ENCODE results near the gene CLIC4. TPM values are rescaled to one million over a fixed set of nuclear protein-coding genes. Genes with fewer than 3 reads are reported as not detected.

CLIC4 gene
- total and polyA plus RNA-seq, 9 of the 15 experiments (the other 6 are each of a cell fraction or from before 2014, with no cell fraction given) = 16.0 to 67.5 (median 38.4) TPM

DNA sequence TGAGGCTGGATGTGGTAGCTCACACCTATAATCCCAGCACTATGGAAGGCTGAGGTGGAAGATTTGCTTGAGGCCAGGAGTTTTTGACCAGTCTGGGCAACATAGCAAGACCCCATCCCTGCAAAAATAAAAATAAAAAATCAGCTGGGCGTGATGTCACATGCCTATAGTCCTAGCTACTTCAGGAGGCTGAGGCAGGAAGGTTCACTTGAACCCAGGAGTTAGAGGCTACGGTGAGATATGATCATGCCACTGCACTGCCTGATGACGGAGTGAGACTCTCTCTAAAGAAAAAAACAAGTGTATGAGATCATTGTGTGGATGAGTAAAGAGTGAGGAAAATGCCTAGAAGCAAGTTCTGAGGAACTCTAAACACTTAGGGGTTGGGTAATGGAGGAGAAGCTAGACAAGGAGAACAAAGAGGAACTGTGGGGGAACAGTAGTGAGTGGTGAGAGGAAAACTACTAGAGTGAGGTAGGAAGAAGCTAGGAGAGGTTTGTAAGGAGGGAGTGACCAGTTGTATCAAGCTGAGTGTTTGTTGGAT lies 17.0 kb downstream of the CLIC4 start (continued):
- no peak for TF ChIP-seq TAF9B (IDR thresholded peaks at IDR 0.05; ENCODE audit: partially characterized antibody)
- TF ChIP-seq SMARCC2 (IDR thresholded peaks at IDR 0.05; ENCODE audit: low read depth) = no peak
- TF ChIP-seq ZNF324 (CRISPR knock-in tag; IDR thresholded peaks at IDR 0.05) = no peak
- TF ChIP-seq ZNF212 (CRISPR knock-in tag; IDR thresholded peaks at IDR 0.05) = no peak
- TF ChIP-seq PTBP1 (IDR thresholded peaks at IDR 0.05; ENCODE audit: low read depth, low read length) = no peak
- TF ChIP-seq, protein P1, sequence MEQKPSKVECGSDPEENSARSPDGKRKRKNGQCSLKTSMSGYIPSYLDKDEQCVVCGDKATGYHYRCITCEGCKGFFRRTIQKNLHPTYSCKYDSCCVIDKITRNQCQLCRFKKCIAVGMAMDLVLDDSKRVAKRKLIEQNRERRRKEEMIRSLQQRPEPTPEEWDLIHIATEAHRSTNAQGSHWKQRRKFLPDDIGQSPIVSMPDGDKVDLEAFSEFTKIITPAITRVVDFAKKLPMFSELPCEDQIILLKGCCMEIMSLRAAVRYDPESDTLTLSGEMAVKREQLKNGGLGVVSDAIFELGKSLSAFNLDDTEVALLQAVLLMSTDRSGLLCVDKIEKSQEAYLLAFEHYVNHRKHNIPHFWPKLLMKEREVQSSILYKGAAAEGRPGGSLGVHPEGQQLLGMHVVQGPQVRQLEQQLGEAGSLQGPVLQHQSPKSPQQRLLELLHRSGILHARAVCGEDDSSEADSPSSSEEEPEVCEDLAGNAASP (IDR thresholded peaks at IDR 0.05) = no peak
- TF ChIP-seq ELF4 (CRISPR knock-in tag; IDR thresholded peaks at IDR 0.05) = peak; percentile 81
- no peak for TF ChIP-seq PHF8 (IDR thresholded peaks at IDR 0.05; ENCODE audit: borderline replicate concordance, low read length)
- no peak for TF ChIP-seq ATF1 (CRISPR knock-in tag; IDR thresholded peaks at IDR 0.05)
- peak; percentile 80 for TF ChIP-seq ATF1 (tag; IDR thresholded peaks at IDR 0.05)
- TF ChIP-seq THRAP3 (IDR thresholded peaks at IDR 0.05; ENCODE audit: borderline replicate concordance) = no peak
- peak; percentile 76 for TF ChIP-seq MTA1 (IDR thresholded peaks at IDR 0.05; ENCODE audit: borderline replicate concordance)
- no peak for TF ChIP-seq BDP1 (IDR thresholded peaks at IDR 0.05; ENCODE audit: insufficient read depth, insufficient read length)
- TF ChIP-seq, protein P2, sequence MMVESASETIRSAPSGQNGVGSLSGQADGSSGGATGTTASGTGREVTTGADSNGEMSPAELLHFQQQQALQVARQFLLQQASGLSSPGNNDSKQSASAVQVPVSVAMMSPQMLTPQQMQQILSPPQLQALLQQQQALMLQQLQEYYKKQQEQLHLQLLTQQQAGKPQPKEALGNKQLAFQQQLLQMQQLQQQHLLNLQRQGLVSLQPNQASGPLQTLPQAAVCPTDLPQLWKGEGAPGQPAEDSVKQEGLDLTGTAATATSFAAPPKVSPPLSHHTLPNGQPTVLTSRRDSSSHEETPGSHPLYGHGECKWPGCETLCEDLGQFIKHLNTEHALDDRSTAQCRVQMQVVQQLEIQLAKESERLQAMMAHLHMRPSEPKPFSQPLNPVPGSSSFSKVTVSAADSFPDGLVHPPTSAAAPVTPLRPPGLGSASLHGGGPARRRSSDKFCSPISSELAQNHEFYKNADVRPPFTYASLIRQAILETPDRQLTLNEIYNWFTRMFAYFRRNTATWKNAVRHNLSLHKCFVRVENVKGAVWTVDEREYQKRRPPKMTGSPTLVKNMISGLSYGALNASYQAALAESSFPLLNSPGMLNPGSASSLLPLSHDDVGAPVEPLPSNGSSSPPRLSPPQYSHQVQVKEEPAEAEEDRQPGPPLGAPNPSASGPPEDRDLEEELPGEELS (CRISPR knock-in tag; IDR thresholded peaks at IDR 0.05; ENCODE audit: borderline replicate concordance) = no peak
- peak; percentile 80; the same call in 1 of the 2 replicates for TF ChIP-seq SMARCA5 (IDR thresholded peaks at IDR 0.05)
- peak; percentile 75 for TF ChIP-seq HDGF (IDR thresholded peaks at IDR 0.05)
- TF ChIP-seq ZNF584 (CRISPR knock-in tag; IDR thresholded peaks at IDR 0.05; ENCODE audit: low read depth) = no peak; the same call in 1 of the 2 replicates
- no peak for TF ChIP-seq BRD9 (IDR thresholded peaks at IDR 0.05; ENCODE audit: low read depth, partially characterized antibody)
- TF ChIP-seq GABPB2 (CRISPR knock-in tag; conservative IDR thresholded peaks at IDR 0.05) = no peak
- TF ChIP-seq, protein P3, sequence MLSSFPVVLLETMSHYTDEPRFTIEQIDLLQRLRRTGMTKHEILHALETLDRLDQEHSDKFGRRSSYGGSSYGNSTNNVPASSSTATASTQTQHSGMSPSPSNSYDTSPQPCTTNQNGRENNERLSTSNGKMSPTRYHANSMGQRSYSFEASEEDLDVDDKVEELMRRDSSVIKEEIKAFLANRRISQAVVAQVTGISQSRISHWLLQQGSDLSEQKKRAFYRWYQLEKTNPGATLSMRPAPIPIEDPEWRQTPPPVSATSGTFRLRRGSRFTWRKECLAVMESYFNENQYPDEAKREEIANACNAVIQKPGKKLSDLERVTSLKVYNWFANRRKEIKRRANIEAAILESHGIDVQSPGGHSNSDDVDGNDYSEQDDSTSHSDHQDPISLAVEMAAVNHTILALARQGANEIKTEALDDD (IDR thresholded peaks at IDR 0.05) = peak; percentile 51; the same call in 1 of the 2 replicates

Measured in K562 (cell line).